Right cardiac atrium (tissue), 5 donors: ENCODE measurements around the gene ZNF227. TPM values are rescaled to one million over a fixed set of nuclear protein-coding genes. Genes with fewer than 3 reads are reported as not detected.

Experiments
- ATAC-seq, 2 donors: fragments of 200-7000 bp; cut with Tn5 transposase; one replicate each; pipeline versions ENCODE4 v1.8.0 to v1.9.1; 2020; ENCODE audit warnings: moderate library complexity in 2 of 2, mild to moderate bottlenecking in 1 of 2
- DNase-seq, 3 donors: peaks; one replicate each; pipeline ENCODE4 v3.0.0-alpha.2; 2020
- H3K27ac ChIP-seq: one replicate; pipeline ENCODE4 v1.5.1; 2013; ENCODE audit warnings: mild to moderate bottlenecking, low read length, control low read depth, moderate library complexity
- H3K27me3 ChIP-seq: one replicate; pipeline ENCODE4 v1.6.1; 2013; ENCODE audit not compliant: control insufficient read depth, insufficient read depth
- H3K4me1 ChIP-seq: one replicate; pipeline ENCODE4 v1.6.1; 2013; ENCODE audit warnings: low read length; ENCODE audit not compliant: control insufficient read depth, insufficient read depth
- H3K4me3 ChIP-seq: one replicate; pipeline ENCODE4 v1.5.1; 2013; ENCODE audit warnings: low read length, control low read depth
- H3K9me3 ChIP-seq: one replicate; pipeline ENCODE4 v1.6.1; 2013; ENCODE audit warnings: low read length; ENCODE audit not compliant: control insufficient read depth
- WGBS: extraction: QIAGEN DNeasy Blood & Tissue Kit; methylation state at CpG from one replicate; pipeline ENCODE4 v1.1.7; 2013; 5-methylcytosine and 5-hydroxymethylcytosine counted together
- intact Hi-C, 4 donors: fragments of 100-400 bp; cut with DNase I; formaldehyde crosslinking; loops; one replicate each; pipeline versions ENCODE4 v1.11.0 to v1.14.0; 2022 to 2023
- polyA plus RNA-seq: library from polyadenylated mRNA; stranded (reverse); fragments of 200-250 nt; gene quantifications from one replicate; pipeline ENCODE4 v1.2.3, GENCODE V29; 2013
- total RNA-seq, 4 donors: library from RNA; stranded (reverse); fragmentation: NEBNext Ultra II Directional; extraction: Animal tissue kit (Norgen Biotek cat#: 25700); gene quantifications; one replicate each; pipeline ENCODE4 v1.2.1, GENCODE V29; 2021
- donor health status: healthy with polysubstance abuse.
- donor health status: DM: no; HTN: yes; CAD: no.
- donor health status: DM: no; HTN: no; CAD: no.
- donor health status: DM: no; HTN: yes; CAD: no; lungs with severe emphysema.
- donor health status: DM: yes; HTN: yes; CAD: no.

ZNF227 gene
- total and polyA plus RNA-seq, 5 donors, result 5.2 to 16.0 (median 14.8) TPM

GRCh38 chr19:44278181-44278690 is 65.9 kb downstream of the ZNF227 start:
- Histone ChIP-seq H3K9me3 (peaks cover 7% of the 10 kb centered on the region), H3K4me3 (no peak overlapping the region), H3K27me3 (no peaks in the 10 kb centered on the region), H3K27ac (no peak overlapping the region), H3K4me1 (no peaks in the 10 kb centered on the region)
- DNase-seq, result no peak
- 92% methylated on average over 4 of the region's 4 CpGs for WGBS
- no peak for ATAC-seq
- intact Hi-C loops, result no loop called here

- ATAC-seq (no peak), DNase-seq (no peak)
- Histone ChIP-seq H3K4me1 (no peaks in the 10 kb centered on the region), H3K9me3 (peaks cover 3% of the 10 kb centered on the region), H3K27me3 (no peaks in the 10 kb centered on the region), H3K27ac (no peak overlapping the region), H3K4me3 (no peak overlapping the region)
- intact Hi-C loops, result no loop called here
- 95% methylated on average over 10 of the region's 10 CpGs for WGBS
Measured at GRCh38 chr19:44280916-44281315, 68.6 kb downstream of the ZNF227 start.

GRCh38 chr19:44282846-44283245 is 70.5 kb downstream of the ZNF227 start:
- no peak overlapping the region for H3K4me3 ChIP-seq
- DNase-seq (no peak), ATAC-seq (no peak)
- H3K4me1 ChIP-seq, result no peaks in the 10 kb centered on the region
- H3K27ac ChIP-seq, result no peak overlapping the region
- H3K9me3 ChIP-seq, result peaks cover 6% of the 10 kb centered on the region
- WGBS, result 93% methylated on average over 3 of the region's 3 CpGs
- no peaks in the 10 kb centered on the region for H3K27me3 ChIP-seq
- intact Hi-C loops, result no loop called here

GRCh38 chr19:44284968-44285367 is 72.6 kb downstream of the ZNF227 start:
- WGBS, result 77% methylated on average over 4 of the region's 4 CpGs

More at GRCh38 chr19:44284968-44285367, 72.6 kb downstream of the ZNF227 start:
- Histone ChIP-seq H3K9me3 (peaks cover 12% of the 10 kb centered on the region), H3K27me3 (no peaks in the 10 kb centered on the region), H3K4me3 (no peak overlapping the region), H3K27ac (no peak overlapping the region), H3K4me1 (no peaks in the 10 kb centered on the region)
- no peak for ATAC-seq
- DNase-seq, result no peak
- intact Hi-C loops, result no loop called here

Other genes starting within 250 kb of the ZNF227 start
- gene ZNF155, start 228.3 kb upstream of the ZNF227 start, total RNA-seq, result 10 to 100 TPM in 1 of 4 donors, 1 to 10 TPM in 3; 6.9 to 11.5 (median 7.4) TPM
- 6.0 TPM for gene ZNF155, start 228.3 kb upstream of the ZNF227 start, polyA plus RNA-seq
- 1 to 10 TPM; 3.4 to 4.2 (median 3.7) TPM for gene ZNF230, start 209.6 kb upstream of the ZNF227 start, total RNA-seq
- gene ZNF230, start 209.6 kb upstream of the ZNF227 start, polyA plus RNA-seq, result 1.9 TPM
- 1 to 10 TPM; 3.6 to 4.6 (median 4.0) TPM for gene ZNF222, start 187.2 kb upstream of the ZNF227 start, total RNA-seq
- gene ZNF222, start 187.2 kb upstream of the ZNF227 start, polyA plus RNA-seq, result 3.8 TPM
- gene ZNF223, start 160.5 kb upstream of the ZNF227 start, total RNA-seq, result 1 to 10 TPM; 3.2 to 5.9 (median 4.5) TPM
- 3.6 TPM for gene ZNF223, start 160.5 kb upstream of the ZNF227 start, polyA plus RNA-seq
- gene ZNF284, start 140.4 kb upstream of the ZNF227 start, total RNA-seq, result 1 to 10 TPM; 2.0 to 2.7 (median 2.4) TPM
- 1.00 TPM for gene ZNF284, start 140.4 kb upstream of the ZNF227 start, polyA plus RNA-seq
- gene ZNF224, start 118.2 kb upstream of the ZNF227 start, total RNA-seq, result 10 to 100 TPM; 14.9 to 17.0 (median 15.9) TPM
- gene ZNF224, start 118.2 kb upstream of the ZNF227 start, polyA plus RNA-seq, result 10.1 TPM
- 1 to 10 TPM; 3.6 to 4.2 (median 3.9) TPM for gene ZNF225, start 99.1 kb upstream of the ZNF227 start, total RNA-seq
- gene ZNF225, start 99.1 kb upstream of the ZNF227 start, polyA plus RNA-seq, result 1.9 TPM
- gene ZNF234, start 71.0 kb upstream of the ZNF227 start, total RNA-seq, result 10 to 100 TPM in 1 of 4 donors, 1 to 10 TPM in 3; 9.6 to 10.6 (median 9.9) TPM
- gene ZNF234, start 71.0 kb upstream of the ZNF227 start, polyA plus RNA-seq, result 4.4 TPM
- gene ZNF226, start 47.4 kb upstream of the ZNF227 start, total RNA-seq, result 10 to 100 TPM; 19.4 to 23.0 (median 22.2) TPM
- gene ZNF226, start 47.4 kb upstream of the ZNF227 start, polyA plus RNA-seq, result 24.8 TPM
- gene ZNF233, start 47.4 kb downstream of the ZNF227 start, total RNA-seq, result 1 to 10 TPM; 3.4 to 8.8 (median 6.4) TPM
- gene ZNF233, start 47.4 kb downstream of the ZNF227 start, polyA plus RNA-seq, result 3.2 TPM
- 1 to 10 TPM; 5.0 to 5.2 (median 5.1) TPM for gene ZNF235, start 92.5 kb downstream of the ZNF227 start, total RNA-seq
- 3.0 TPM for gene ZNF235, start 92.5 kb downstream of the ZNF227 start, polyA plus RNA-seq
- gene ZNF112, start 144.1 kb downstream of the ZNF227 start, total RNA-seq, result 1 to 10 TPM; 5.2 to 7.3 (median 5.9) TPM
- gene ZNF112, start 144.1 kb downstream of the ZNF227 start, polyA plus RNA-seq, result 2.6 TPM
- gene ZNF285, start 189.1 kb downstream of the ZNF227 start, total RNA-seq, result 1 to 10 TPM; 2.7 to 5.5 (median 3.9) TPM
- gene ZNF285, start 189.1 kb downstream of the ZNF227 start, polyA plus RNA-seq, result 2.2 TPM
- 1 to 10 TPM; 7.0 to 7.8 (median 7.2) TPM for gene ZNF229, start 235.9 kb downstream of the ZNF227 start, total RNA-seq
- 3.3 TPM for gene ZNF229, start 235.9 kb downstream of the ZNF227 start, polyA plus RNA-seq